ENCODE data around the gene COMT.

COMT gene

GRCh38 chr22:19978748-19979147 lies 37.2 kb downstream of the COMT start:
- DNase-seq (ENCODE audit: low read depth), result no peak
- no peak overlapping the region for H3K4me3 ChIP-seq (ENCODE audit: low read depth, low read length)
- TF ChIP-seq, protein P1, sequence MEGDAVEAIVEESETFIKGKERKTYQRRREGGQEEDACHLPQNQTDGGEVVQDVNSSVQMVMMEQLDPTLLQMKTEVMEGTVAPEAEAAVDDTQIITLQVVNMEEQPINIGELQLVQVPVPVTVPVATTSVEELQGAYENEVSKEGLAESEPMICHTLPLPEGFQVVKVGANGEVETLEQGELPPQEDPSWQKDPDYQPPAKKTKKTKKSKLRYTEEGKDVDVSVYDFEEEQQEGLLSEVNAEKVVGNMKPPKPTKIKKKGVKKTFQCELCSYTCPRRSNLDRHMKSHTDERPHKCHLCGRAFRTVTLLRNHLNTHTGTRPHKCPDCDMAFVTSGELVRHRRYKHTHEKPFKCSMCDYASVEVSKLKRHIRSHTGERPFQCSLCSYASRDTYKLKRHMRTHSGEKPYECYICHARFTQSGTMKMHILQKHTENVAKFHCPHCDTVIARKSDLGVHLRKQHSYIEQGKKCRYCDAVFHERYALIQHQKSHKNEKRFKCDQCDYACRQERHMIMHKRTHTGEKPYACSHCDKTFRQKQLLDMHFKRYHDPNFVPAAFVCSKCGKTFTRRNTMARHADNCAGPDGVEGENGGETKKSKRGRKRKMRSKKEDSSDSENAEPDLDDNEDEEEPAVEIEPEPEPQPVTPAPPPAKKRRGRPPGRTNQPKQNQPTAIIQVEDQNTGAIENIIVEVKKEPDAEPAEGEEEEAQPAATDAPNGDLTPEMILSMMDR (IDR thresholded peaks at IDR 0.05; ENCODE audit: control insufficient read depth, extremely low read depth, insufficient read depth), result no peak

DNA sequence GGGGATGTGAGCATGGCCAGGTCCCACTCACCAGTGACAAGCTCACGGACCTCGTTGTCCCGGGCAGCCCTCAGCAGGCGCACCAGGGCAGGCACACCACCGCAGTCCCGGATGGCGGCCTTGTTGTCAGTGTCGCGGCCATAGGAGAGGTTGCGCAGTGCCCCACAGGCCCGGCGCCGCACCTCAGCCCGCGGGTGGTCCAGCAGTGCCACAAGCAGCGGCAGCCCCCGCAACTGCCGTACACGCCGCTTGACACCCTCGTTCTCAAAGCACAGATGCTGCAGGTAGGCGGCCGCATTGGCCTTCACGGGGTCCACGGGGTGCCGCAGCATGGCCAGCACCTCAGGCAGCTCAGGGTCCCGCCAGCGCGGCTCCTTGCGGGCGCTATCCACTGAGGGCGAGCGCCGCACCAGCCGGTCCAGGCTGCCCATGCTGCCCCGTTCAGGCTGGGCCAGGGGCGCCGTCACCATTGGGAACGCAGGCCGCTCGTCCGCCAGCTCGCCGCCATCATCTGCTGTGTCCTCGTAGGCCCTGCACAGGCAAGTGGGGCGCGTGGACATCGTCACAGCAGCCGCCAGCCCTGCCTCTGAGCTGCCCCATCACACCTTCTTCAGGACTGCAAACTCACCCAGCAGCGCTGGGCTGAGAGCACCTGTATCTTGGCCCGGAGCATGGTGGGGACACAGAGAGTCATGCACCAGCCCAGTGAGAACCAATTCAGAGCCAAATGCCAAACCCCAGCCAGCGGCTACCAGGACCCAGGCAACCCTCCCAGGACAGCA lies 38.3 kb downstream of the COMT start:
- TF ChIP-seq, protein P1 (IDR thresholded peaks at IDR 0.05; ENCODE audit: control insufficient read depth, extremely low read depth, insufficient read depth), result no peak
- no peak for DNase-seq (ENCODE audit: low read depth)
- no peak overlapping the region for H3K4me3 ChIP-seq (ENCODE audit: low read depth, low read length)

- H3K4me3 ChIP-seq (ENCODE audit: low read depth, low read length), result no peak overlapping the region
- TF ChIP-seq, protein P1 (IDR thresholded peaks at IDR 0.05; ENCODE audit: control insufficient read depth, extremely low read depth, insufficient read depth), result no peak
- no peak for DNase-seq (ENCODE audit: low read depth)
Measured at GRCh38 chr22:19980766-19981165, 39.2 kb downstream of the COMT start.

DNA sequence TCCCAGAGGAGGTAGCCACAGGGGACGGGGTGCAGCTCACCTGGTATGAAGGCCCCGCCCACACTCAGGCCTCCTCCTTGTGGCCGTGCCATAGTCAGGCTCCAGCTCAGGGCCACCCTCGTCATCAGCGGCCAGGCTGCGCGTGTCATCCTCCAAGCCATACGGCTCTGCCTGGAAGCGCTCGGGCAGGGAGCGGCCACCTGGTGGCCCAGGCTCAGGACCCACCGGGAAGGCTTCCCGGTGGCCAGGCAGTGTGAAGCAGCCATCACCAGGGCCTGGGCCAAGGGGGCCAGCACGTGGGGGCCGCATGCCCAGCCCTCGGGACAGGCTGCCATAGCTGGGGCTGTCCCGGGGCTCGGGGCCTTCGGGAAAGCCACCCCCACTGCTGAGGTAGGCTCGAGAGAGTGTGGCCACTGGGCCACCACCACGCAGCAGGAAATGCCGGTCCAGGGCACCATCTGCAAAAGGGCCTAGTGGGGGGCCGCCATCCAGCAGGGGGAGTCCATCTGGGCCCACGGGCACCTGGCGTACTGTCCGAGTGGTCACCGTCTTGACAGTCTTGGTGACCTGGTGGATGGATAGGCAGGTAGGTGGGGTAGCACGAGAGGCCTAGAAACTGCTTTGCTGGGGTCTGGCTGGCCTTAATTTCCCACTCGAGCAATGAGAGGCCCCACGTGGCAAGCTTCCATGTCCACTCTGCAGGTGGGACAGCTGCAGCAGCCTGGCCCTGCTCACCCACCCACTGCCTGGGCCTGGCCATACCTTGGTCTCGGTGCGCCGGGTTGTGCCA lies 39.8 kb downstream of the COMT start:
- DNase-seq (ENCODE audit: low read depth), result no peak
- TF ChIP-seq, protein P1 (IDR thresholded peaks at IDR 0.05; ENCODE audit: control insufficient read depth, extremely low read depth, insufficient read depth), result no peak

GRCh38 chr22:19981961-19982920 lies 40.7 kb downstream of the COMT start:
- DNase-seq (ENCODE audit: low read depth), result no peak
- TF ChIP-seq, protein P1 (IDR thresholded peaks at IDR 0.05; ENCODE audit: control insufficient read depth, extremely low read depth, insufficient read depth), result no peak
- H3K4me3 ChIP-seq (ENCODE audit: low read depth, low read length), result no peak overlapping the region

More for the DNA sequence above, 39.8 kb downstream of the COMT start:
- no peak overlapping the region for H3K4me3 ChIP-seq (ENCODE audit: low read depth, low read length)

- TF ChIP-seq, protein P1 (IDR thresholded peaks at IDR 0.05; ENCODE audit: control insufficient read depth, extremely low read depth, insufficient read depth), result no peak
- no peak for DNase-seq (ENCODE audit: low read depth)
- H3K4me3 ChIP-seq (ENCODE audit: low read depth, low read length), result no peak overlapping the region
Measured at GRCh38 chr22:19982991-19983578, 41.5 kb downstream of the COMT start.
